ENCODE results near the gene WWC2. TPM values are rescaled to one million over a fixed set of nuclear protein-coding genes. Genes with fewer than 3 reads are reported as not detected.

WWC2 gene
- total and polyA plus RNA-seq, 2 experiments from 2014 or later: 19.3 to 24.7 TPM

- Histone ChIP-seq H3K4me1 (ENCODE audit: insufficient read depth) (peaks cover 34% of the 10 kb centered on the region), H2AFZ (no peak overlapping the region), H3K9me2 (replicated peaks; ENCODE audit: insufficient read depth) (no peaks in the 10 kb centered on the region), H3K4me3 (no peak overlapping the region), H3K79me2 (peaks cover 61% of the 10 kb centered on the region), H3K9me3 (ENCODE audit: low read depth) (no peaks in the 10 kb centered on the region), H3K36me3 (replicated peaks; ENCODE audit: insufficient read depth, low read depth) (no peaks in the 10 kb centered on the region), H3K27ac (no peak overlapping the region), H3K4me2 (peak overlapping the region; percentile 48), H4K20me1 (ENCODE audit: insufficient read depth, poor library complexity, severe bottlenecking) (no peaks in the 10 kb centered on the region), H3K27me3 (no peaks in the 10 kb centered on the region)
- no peak for DNase-seq (ENCODE audit: low spot score)
- WGBS (ENCODE audit: low lambda C conversion rate, missing lambda C conversion rate): 36% methylated on average over 5 of the region's 5 CpGs
- no peak for TF ChIP-seq EZH2phosphoT487 (IDR thresholded peaks at IDR 0.05; ENCODE audit: low read depth, severe bottlenecking, unreplicated experiment)
- TF ChIP-seq, protein P1, sequence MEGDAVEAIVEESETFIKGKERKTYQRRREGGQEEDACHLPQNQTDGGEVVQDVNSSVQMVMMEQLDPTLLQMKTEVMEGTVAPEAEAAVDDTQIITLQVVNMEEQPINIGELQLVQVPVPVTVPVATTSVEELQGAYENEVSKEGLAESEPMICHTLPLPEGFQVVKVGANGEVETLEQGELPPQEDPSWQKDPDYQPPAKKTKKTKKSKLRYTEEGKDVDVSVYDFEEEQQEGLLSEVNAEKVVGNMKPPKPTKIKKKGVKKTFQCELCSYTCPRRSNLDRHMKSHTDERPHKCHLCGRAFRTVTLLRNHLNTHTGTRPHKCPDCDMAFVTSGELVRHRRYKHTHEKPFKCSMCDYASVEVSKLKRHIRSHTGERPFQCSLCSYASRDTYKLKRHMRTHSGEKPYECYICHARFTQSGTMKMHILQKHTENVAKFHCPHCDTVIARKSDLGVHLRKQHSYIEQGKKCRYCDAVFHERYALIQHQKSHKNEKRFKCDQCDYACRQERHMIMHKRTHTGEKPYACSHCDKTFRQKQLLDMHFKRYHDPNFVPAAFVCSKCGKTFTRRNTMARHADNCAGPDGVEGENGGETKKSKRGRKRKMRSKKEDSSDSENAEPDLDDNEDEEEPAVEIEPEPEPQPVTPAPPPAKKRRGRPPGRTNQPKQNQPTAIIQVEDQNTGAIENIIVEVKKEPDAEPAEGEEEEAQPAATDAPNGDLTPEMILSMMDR (IDR thresholded peaks at IDR 0.05; ENCODE audit: poor library complexity): no peak
- no peak for TF ChIP-seq EZH2 (IDR thresholded peaks at IDR 0.05; ENCODE audit: borderline replicate concordance)
Observed at GRCh38 chr4:183175631-183176232, 76.7 kb downstream of the WWC2 start.

GRCh38 chr4:183177001-183177400 lies 77.9 kb downstream of the WWC2 start:
- Histone ChIP-seq H3K36me3 (replicated peaks; ENCODE audit: insufficient read depth, low read depth) (no peaks in the 10 kb centered on the region), H3K4me3 (no peak overlapping the region), H3K4me2 (no peak overlapping the region), H3K79me2 (peaks cover 67% of the 10 kb centered on the region), H2AFZ (no peak overlapping the region), H3K4me1 (ENCODE audit: insufficient read depth) (peaks cover 27% of the 10 kb centered on the region), H3K9me3 (ENCODE audit: low read depth) (no peaks in the 10 kb centered on the region), H3K27ac (no peak overlapping the region), H3K9me2 (replicated peaks; ENCODE audit: insufficient read depth) (no peaks in the 10 kb centered on the region), H4K20me1 (ENCODE audit: insufficient read depth, poor library complexity, severe bottlenecking) (no peaks in the 10 kb centered on the region), H3K27me3 (no peaks in the 10 kb centered on the region)
- no peak for TF ChIP-seq EZH2 (IDR thresholded peaks at IDR 0.05; ENCODE audit: borderline replicate concordance)
- TF ChIP-seq, protein P1 (IDR thresholded peaks at IDR 0.05; ENCODE audit: poor library complexity): no peak
- TF ChIP-seq EZH2phosphoT487 (IDR thresholded peaks at IDR 0.05; ENCODE audit: low read depth, severe bottlenecking, unreplicated experiment): no peak
- no peak for DNase-seq (ENCODE audit: low spot score)
- 98% methylated on average over 2 of the region's 2 CpGs for WGBS (ENCODE audit: low lambda C conversion rate, missing lambda C conversion rate)

- no peak for DNase-seq (ENCODE audit: low spot score)
- peaks cover 20% of the 10 kb centered on the region for H3K4me1 ChIP-seq (ENCODE audit: insufficient read depth)
- no peak overlapping the region for H3K4me3 ChIP-seq
- no peaks in the 10 kb centered on the region for H3K27me3 ChIP-seq
- H2AFZ ChIP-seq: no peak overlapping the region
- H3K79me2 ChIP-seq: peaks cover 66% of the 10 kb centered on the region
- H3K9me2 ChIP-seq (replicated peaks; ENCODE audit: insufficient read depth): no peaks in the 10 kb centered on the region
- no peaks in the 10 kb centered on the region for H3K9me3 ChIP-seq (ENCODE audit: low read depth)
- no peak overlapping the region for H3K4me2 ChIP-seq
- H3K36me3 ChIP-seq (replicated peaks; ENCODE audit: insufficient read depth, low read depth): no peaks in the 10 kb centered on the region
- TF ChIP-seq EZH2 (IDR thresholded peaks at IDR 0.05; ENCODE audit: borderline replicate concordance): no peak
- TF ChIP-seq, protein P1 (IDR thresholded peaks at IDR 0.05; ENCODE audit: poor library complexity): no peak
- H3K27ac ChIP-seq: no peak overlapping the region
- 33% methylated on average over 3 of the region's 3 CpGs for WGBS (ENCODE audit: low lambda C conversion rate, missing lambda C conversion rate)
- H4K20me1 ChIP-seq (ENCODE audit: insufficient read depth, poor library complexity, severe bottlenecking): no peaks in the 10 kb centered on the region
Observed at GRCh38 chr4:183178201-183178600, 79.1 kb downstream of the WWC2 start.
